ENCODE measurements around the gene KRT2.

- no peak for TF ChIP-seq EZH2 (IDR thresholded peaks at IDR 0.05; ENCODE audit: borderline replicate concordance, low read depth, low read length, severe bottlenecking)
- TF ChIP-seq POLR2A (IDR thresholded peaks at IDR 0.05; ENCODE audit: low read depth, low read length): no peak
- no peak for TF ChIP-seq MYC (IDR thresholded peaks at IDR 0.05; ENCODE audit: low read depth, low read length)
- TF ChIP-seq GATA2 (IDR thresholded peaks at IDR 0.05; ENCODE audit: insufficient read depth, insufficient read length, low read depth, low read length): no peak
- TF ChIP-seq CTCF (IDR thresholded peaks at IDR 0.05; ENCODE audit: extremely low read depth in 1 of 2, insufficient read depth in 1 of 2, low read depth in 1 of 2, low read length in 2 of 2): no peak
- no peak for TF ChIP-seq POLR2AphosphoS5 (IDR thresholded peaks at IDR 0.05; ENCODE audit: insufficient read depth, low read depth, low read length)
- TF ChIP-seq MAX (IDR thresholded peaks at IDR 0.05; ENCODE audit: insufficient read depth, insufficient read length): no peak
- no peak for TF ChIP-seq JUN (IDR thresholded peaks at IDR 0.05; ENCODE audit: borderline replicate concordance, insufficient read depth, insufficient read length, low read depth)
Observed at GRCh38 chr12:52663420-52663819, 11.4 kb upstream of the KRT2 start.

Measured in endothelial cell of umbilical vein (primary cell).